Measurements from ENCODE around the gene AMER2.

GRCh38 chr13:25112695-25113255 lies 59.3 kb downstream of the AMER2 start:
- TF ChIP-seq CTCF (IDR thresholded peaks at IDR 0.05): no peak
- TF ChIP-seq POLR2A (IDR thresholded peaks at IDR 0.05): no peak

All from heart left ventricle (tissue), 13 donors.